ENCODE measurements around the gene OSGEP.

OSGEP gene

GRCh38 chr14:20454516-20455354 lies at the start of gene OSGEP, which contains the start of gene APEX1:
TSS of gene OSGEP (minus strand) at chr14:20454812. CDS start at chr14:20454683, 129 bp downstream.
TSS of gene APEX1 (plus strand) at chr14:20455226. CDS start at chr14:20455646, 420 bp downstream.
- DNase-seq = peak; percentile 99

GRCh38 chr14:20503898-20504297 lies 49.3 kb upstream of the OSGEP start:
- no peak for DNase-seq

GRCh38 chr14:20501346-20501745 lies 46.7 kb upstream of the OSGEP start:
- DNase-seq = no peak

- DNase-seq = no peak
These were observed 45.3 kb upstream of the OSGEP start for GRCh38 chr14:20499881-20500280.

GRCh38 chr14:20499108-20499507 lies 44.5 kb upstream of the OSGEP start:
- DNase-seq = no peak

- DNase-seq = no peak
These were observed 44.0 kb upstream of the OSGEP start for GRCh38 chr14:20498622-20499021.

GRCh38 chr14:20494935-20495766 lies 40.5 kb upstream of the OSGEP start:
- DNase-seq = no peak

GRCh38 chr14:20493634-20494033 lies 39.0 kb upstream of the OSGEP start:
- DNase-seq = no peak

- no peak for DNase-seq
These were observed 37.9 kb upstream of the OSGEP start for GRCh38 chr14:20492486-20492885.

- DNase-seq = no peak
These were observed 36.0 kb upstream of the OSGEP start for GRCh38 chr14:20490563-20490962.

- DNase-seq = no peak
These were observed 34.7 kb upstream of the OSGEP start for GRCh38 chr14:20489093-20489994.

GRCh38 chr14:20487396-20487725 lies 32.7 kb upstream of the OSGEP start:
- DNase-seq = no peak

GRCh38 chr14:20486684-20487395 lies 32.2 kb upstream of the OSGEP start:
- no peak for DNase-seq

- no peak for DNase-seq
These were observed 31.3 kb upstream of the OSGEP start for GRCh38 chr14:20485900-20486299.

GRCh38 chr14:20482382-20482781 lies 27.8 kb upstream of the OSGEP start:
- DNase-seq = no peak

- DNase-seq = no peak
These were observed 24.3 kb upstream of the OSGEP start for GRCh38 chr14:20478894-20479293.

GRCh38 chr14:20477211-20477876 lies 22.7 kb upstream of the OSGEP start:
- DNase-seq = no peak

- no peak for DNase-seq
These were observed 22.2 kb upstream of the OSGEP start for GRCh38 chr14:20476776-20477175.

GRCh38 chr14:20472536-20473169 lies 18.0 kb upstream of the OSGEP start:
- no peak for DNase-seq

GRCh38 chr14:20470603-20470901 lies 15.9 kb upstream of the OSGEP start:
- no peak for DNase-seq

- peak; percentile 4 for DNase-seq
These were observed 15.4 kb upstream of the OSGEP start for GRCh38 chr14:20469890-20470602.

Measured in COR-L47 (cell line).